ENCODE results near the gene KIAA0040. TPM values are rescaled to one million over a fixed set of nuclear protein-coding genes. Genes with fewer than 3 reads are reported as not detected.

KIAA0040 gene
- total RNA-seq, 1 experiment from 2014 or later = 32.4 TPM

- H3K4me1 ChIP-seq (ENCODE audit: control insufficient read depth in 1 of 2, insufficient read depth in 2 of 2, low read length in 2 of 2) = peaks cover 0 to 8% of the 10 kb centered on the region in 2 experiments; a peak in 1 of 4 replicates
- H3K79me2 ChIP-seq (ENCODE audit: insufficient read depth, low read length) = no peaks in the 10 kb centered on the region
- intact Hi-C loops (cut with micrococcal nuclease) = no loop called here
- ChIA-PET POLR2A (no interaction called here), RAD21 (ENCODE audit: low non-redundant PET in 1 of 2, low total read pairs in 2 of 2, uncharacterized antibody in 2 of 2, unreplicated experiment in 2 of 2) (no interaction called here), CTCF (interaction anchor here (1.1 kb wide), 1 partner anchor 16 kb away, joined by 3 read pairs; no protein-coding TSS in a partner anchor)
- H3K4me2 ChIP-seq (ENCODE audit: low read length) = no peak overlapping the region
- no peak for DNase-seq (ENCODE audit: low read depth, low spot score)
- no peak for ATAC-seq
- no peak for TF ChIP-seq MAX (IDR thresholded peaks at IDR 0.05)
- TF ChIP-seq ATF3 (IDR thresholded peaks at IDR 0.05) = no peak
- no peak for TF ChIP-seq EZH2 (IDR thresholded peaks at IDR 0.05)
- TF ChIP-seq POLR2AphosphoS5 (IDR thresholded peaks at IDR 0.05; ENCODE audit: low read depth, low read length) = no peak
- no peak for TF ChIP-seq CEBPB (IDR thresholded peaks at IDR 0.05; ENCODE audit: low read depth)
- TF ChIP-seq YY1 (IDR thresholded peaks at IDR 0.05; ENCODE audit: extremely low read depth, insufficient replicate concordance, low read depth, low read length) = no peak
- no peak for TF ChIP-seq ZFX (IDR thresholded peaks at IDR 0.05)
- TF ChIP-seq EGR1 (IDR thresholded peaks at IDR 0.05; ENCODE audit: low read depth) = no peak
- TF ChIP-seq SIN3A (IDR thresholded peaks at IDR 0.05; ENCODE audit: low read depth) = no peak
- TF ChIP-seq CBX3 (IDR thresholded peaks at IDR 0.05; ENCODE audit: low read depth) = no peak
- TF ChIP-seq RAD21 (IDR thresholded peaks at IDR 0.05; ENCODE audit: low read depth) = no peak
- TF ChIP-seq FOSL1 (IDR thresholded peaks at IDR 0.05; ENCODE audit: low read depth) = no peak
- no peak for TF ChIP-seq REST (IDR thresholded peaks at IDR 0.05; ENCODE audit: low read depth)
- H3K27me3 ChIP-seq (ENCODE audit: insufficient read depth, low read length) = no peaks in the 10 kb centered on the region
- no peaks in the 10 kb centered on the region for H3K9me3 ChIP-seq (ENCODE audit: control insufficient read depth in 1 of 2, insufficient read depth in 1 of 2, low read depth in 1 of 2, low read length in 2 of 2)
- H3K9me2 ChIP-seq (ENCODE audit: insufficient read depth) = no peaks in the 10 kb centered on the region
- H3K27ac ChIP-seq (ENCODE audit: low read depth, low read length) = no peak overlapping the region
- no TSS peak for BruUV-seq (replicated peaks)
- no peak overlapping the region for H3K4me3 ChIP-seq (replicated peaks in 1 of 2; ENCODE audit: low read depth in 1 of 2, low read length in 2 of 2)
- no peaks in the 10 kb centered on the region for H4K20me1 ChIP-seq (ENCODE audit: insufficient read depth)
- no peak overlapping the region for H3K9ac ChIP-seq (ENCODE audit: low read length)
- no peaks in the 10 kb centered on the region for H3K36me3 ChIP-seq (ENCODE audit: control insufficient read depth in 1 of 2, insufficient read depth in 2 of 2, low read length in 2 of 2)
- H2AFZ ChIP-seq (ENCODE audit: low read depth, low read length, poor library complexity, severe bottlenecking) = no peak overlapping the region
Observed at GRCh38 chr1:175129997-175130648, 62.5 kb downstream of the KIAA0040 start.

All from HCT116 (cell line).